Skeletal muscle tissue (tissue), 4 donors: ENCODE results near the gene GALNS. TPM values are rescaled to one million over a fixed set of nuclear protein-coding genes. Genes with fewer than 3 reads are reported as not detected.
A peak's percentile ranks its signal among the peaks of the same experiment; 100 is the strongest.

Experiments
- H3K27ac ChIP-seq: one replicate; pipeline ENCODE4 v1.7.0; 2013; ENCODE audit warnings: mild to moderate bottlenecking, low read depth, low read length, inconsistent platforms
- H3K27me3 ChIP-seq, 3 donors: one replicate each; pipeline ENCODE4 v1.7.0; 2013; ENCODE audit warnings: low read length in 3 of 3; ENCODE audit not compliant: control insufficient read depth in 3 of 3, insufficient read depth in 3 of 3
- H3K36me3 ChIP-seq, 3 donors: one replicate each; pipeline ENCODE4 v1.7.0; 2013; ENCODE audit warnings: low read length in 3 of 3; ENCODE audit not compliant: control insufficient read depth in 3 of 3, insufficient read depth in 3 of 3
- H3K4me1 ChIP-seq, 3 donors: one replicate each; pipeline ENCODE4 v1.7.0; 2013; ENCODE audit warnings: low read length in 3 of 3, mild to moderate bottlenecking in 3 of 3; ENCODE audit not compliant: control insufficient read depth in 3 of 3, insufficient read depth in 3 of 3
- H3K4me3 ChIP-seq, 3 donors: one replicate each; pipeline ENCODE4 v1.7.0; 2013; ENCODE audit warnings: low read length in 3 of 3
- H3K9ac ChIP-seq, 3 donors: one replicate each; pipeline ENCODE4 v1.7.0; 2013; ENCODE audit warnings: low read length in 3 of 3, mild to moderate bottlenecking in 3 of 3, moderate library complexity in 2 of 3, low read depth in 1 of 3
- H3K9me3 ChIP-seq, 3 donors: one replicate each; pipeline ENCODE4 v1.7.0; 2013; ENCODE audit warnings: low read length in 3 of 3; ENCODE audit not compliant: control insufficient read depth in 3 of 3
- total RNA-seq: library from RNA; depleted of rRNA; stranded (reverse); fragments of >200 nt; gene quantifications from one replicate; pipeline ENCODE4 v1.2.3, GENCODE V29; 2014
- donor health status: Osteomylitis.

The GALNS gene
- total RNA-seq, 1 donor from 2014 or later, result 9.9 TPM

DNA sequence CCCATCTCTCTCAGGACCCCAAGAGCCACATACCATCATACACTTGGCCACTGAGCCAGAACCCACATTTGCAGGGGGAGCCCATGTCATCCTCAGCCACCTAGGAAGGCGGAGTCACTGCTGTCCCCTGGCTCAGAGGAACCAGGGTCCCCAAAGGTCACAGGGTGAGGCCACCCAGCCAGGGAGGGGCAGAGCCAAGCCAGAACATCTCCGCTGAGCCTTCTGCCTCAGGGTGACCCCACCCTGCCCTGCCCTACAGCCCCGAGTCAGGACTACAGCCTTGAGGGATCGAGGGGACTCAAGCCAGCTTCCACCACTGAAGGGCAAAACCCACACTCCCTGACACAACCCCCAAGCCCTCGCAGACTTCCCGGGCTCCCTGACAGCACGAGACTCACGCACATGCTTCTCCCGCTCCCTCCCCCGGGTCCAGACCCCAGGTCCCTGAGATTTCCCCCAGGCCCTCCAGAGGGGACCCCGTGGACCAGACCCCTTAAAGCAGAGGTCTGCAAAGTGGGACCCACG lies 89.1 kb downstream of the GALNS start:
- Histone ChIP-seq H3K4me1 (peaks cover 33 to 34% (median 33%) of the 10 kb centered on the region in 3 donors), H3K36me3 (no peaks in the 10 kb centered on the region), H3K27ac (no peak overlapping the region), H3K9me3 (no peaks in the 10 kb centered on the region), H3K9ac (peak overlapping the region in 1 of 3 donors; percentile 40), H3K4me3 (no peak overlapping the region), H3K27me3 (peaks cover 0 to 23% (median 12%) of the 10 kb centered on the region in 3 donors)

GRCh38 chr16:88766975-88767374 lies 89.8 kb downstream of the GALNS start:
- Histone ChIP-seq H3K9me3 (no peaks in the 10 kb centered on the region), H3K4me1 (peaks cover 28 to 34% (median 34%) of the 10 kb centered on the region in 3 donors), H3K27ac (no peak overlapping the region), H3K36me3 (no peaks in the 10 kb centered on the region), H3K9ac (no peak overlapping the region), H3K4me3 (no peak overlapping the region), H3K27me3 (peaks cover 0 to 23% (median 12%) of the 10 kb centered on the region in 3 donors)

DNA sequence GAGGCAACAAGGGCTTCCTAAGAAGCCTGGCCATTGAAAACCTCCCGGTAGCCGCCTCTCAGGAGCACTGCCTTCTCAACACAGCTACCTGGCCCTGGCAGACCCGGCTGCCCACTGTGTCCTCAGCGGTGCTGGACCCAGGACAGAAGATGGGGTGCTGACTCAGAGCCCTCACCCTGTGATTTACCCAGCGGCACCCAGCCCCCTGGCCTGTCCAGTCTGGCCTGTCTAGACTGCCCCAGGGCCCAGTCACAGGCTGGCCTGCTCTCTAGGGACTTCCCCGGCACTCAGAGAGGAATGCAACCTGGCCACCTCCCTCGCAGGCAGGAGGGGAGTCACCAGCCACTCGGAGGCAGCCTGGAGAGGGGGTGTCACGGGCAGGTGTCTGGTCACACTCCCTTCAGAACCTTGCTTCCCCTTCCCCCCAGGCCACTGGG lies 91.8 kb downstream of the GALNS start:
- peaks cover 13 to 21% (median 21%) of the 10 kb centered on the region in 3 donors for H3K4me1 ChIP-seq

DNA sequence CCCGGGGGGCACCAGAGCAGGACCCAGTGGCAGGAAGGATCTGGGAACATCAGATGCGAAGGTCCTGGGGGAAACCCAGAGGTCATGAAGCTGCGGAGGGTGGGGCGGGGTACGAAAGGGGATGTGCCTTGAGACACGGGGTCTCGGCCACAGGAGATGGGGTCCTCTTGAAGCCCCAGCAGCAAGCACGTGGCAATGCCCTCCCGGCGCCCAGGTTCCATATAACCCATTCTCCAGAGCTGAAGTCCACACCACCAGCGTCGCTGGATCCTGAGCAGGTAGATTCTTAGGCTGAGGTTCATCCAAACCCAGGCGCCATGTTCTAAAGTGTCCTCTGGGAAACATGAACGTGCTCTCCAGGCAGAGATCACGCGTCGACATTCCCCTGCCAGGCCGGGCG lies 92.7 kb downstream of the GALNS start:
- H3K36me3 ChIP-seq, result no peaks in the 10 kb centered on the region
- H3K9ac ChIP-seq, result no peak overlapping the region
- H3K9me3 ChIP-seq, result no peaks in the 10 kb centered on the region
- peaks cover 10 to 21% (median 19%) of the 10 kb centered on the region in 3 donors for H3K4me1 ChIP-seq
- H3K27ac ChIP-seq, result no peak overlapping the region
- peaks cover 0 to 14% (median 8%) of the 10 kb centered on the region in 3 donors for H3K27me3 ChIP-seq
- H3K4me3 ChIP-seq, result no peak overlapping the region

More for the DNA sequence above, 91.8 kb downstream of the GALNS start:
- Histone ChIP-seq H3K36me3 (no peaks in the 10 kb centered on the region), H3K9me3 (no peaks in the 10 kb centered on the region), H3K27me3 (peaks cover 0 to 14% (median 8%) of the 10 kb centered on the region in 3 donors), H3K27ac (no peak overlapping the region), H3K4me3 (no peak overlapping the region), H3K9ac (no peak overlapping the region)

Other genes starting within 250 kb of the GALNS start
- not detected for gene IL17C, start 218.4 kb downstream of the GALNS start, total RNA-seq
- gene CYBA, start 205.9 kb downstream of the GALNS start, total RNA-seq, result 90.8 TPM
- gene MVD, start 193.9 kb downstream of the GALNS start, total RNA-seq, result 14.1 TPM
- gene SNAI3, start 170.4 kb downstream of the GALNS start, total RNA-seq, result 8.4 TPM
- 12.0 TPM for gene RNF166, start 150.5 kb downstream of the GALNS start, total RNA-seq
- gene CTU2, start 150.4 kb downstream of the GALNS start, total RNA-seq, result 10.4 TPM
- gene PIEZO1, start 71.7 kb downstream of the GALNS start, total RNA-seq, result 45.9 TPM
- 6.3 TPM for gene CDT1, start 53.2 kb downstream of the GALNS start, total RNA-seq
- 41.8 TPM for gene APRT, start 45.0 kb downstream of the GALNS start, total RNA-seq
- 29.2 TPM for gene TRAPPC2L, start 180 bp upstream of the GALNS start, total RNA-seq
- not detected for gene PABPN1L, start 9.7 kb upstream of the GALNS start, total RNA-seq
- 2.1 TPM for gene CBFA2T3, start 120.3 kb upstream of the GALNS start, total RNA-seq
- 12.5 TPM for gene ACSF3, start 236.9 kb upstream of the GALNS start, total RNA-seq